NCI-H2196 treated with DMSO at 0.1 percent for 48 hours (cell line): Measurements from ENCODE around the gene HIP1R.
"Not testable (repeated sequence)": the region's sequence is repeated elsewhere in the genome, so short reads cannot be mapped to it uniquely, and the experiment has no call there.

Experiments used
- DNase-seq: peaks from one replicate; lab custom pipeline; 2025; ENCODE audit not compliant: unreplicated experiment; lab: John Stamatoyannopoulos, UW

The HIP1R gene

GRCh38 chr12:122892724-122893123 lies 57.5 kb downstream of the HIP1R start:
- not testable (repeated sequence) for DNase-seq

- no peak for DNase-seq
Observed at GRCh38 chr12:122893208-122894153, 58.2 kb downstream of the HIP1R start.

- DNase-seq: no peak
Observed at GRCh38 chr12:122894193-122895121, 59.2 kb downstream of the HIP1R start.

GRCh38 chr12:122895320-122895703 lies 60.1 kb downstream of the HIP1R start:
- no peak for DNase-seq

GRCh38 chr12:122895704-122896636 lies 60.7 kb downstream of the HIP1R start, which contains the start of gene VPS37B:
Gene VPS37B (minus strand): TSS chr12:122896124. CDS start chr12:122896062, 62 bp downstream.
- DNase-seq: peak; percentile 49

GRCh38 chr12:122896662-122897061 lies 61.4 kb downstream of the HIP1R start:
- no peak for DNase-seq

GRCh38 chr12:122899887-122900286 lies 64.6 kb downstream of the HIP1R start:
- DNase-seq: no peak

- no peak for DNase-seq
Observed at GRCh38 chr12:122902854-122903692, 67.8 kb downstream of the HIP1R start.

GRCh38 chr12:122903693-122904034 lies 68.4 kb downstream of the HIP1R start:
- no peak for DNase-seq

- not testable (repeated sequence) for DNase-seq
Observed at GRCh38 chr12:122905258-122905657, 70.0 kb downstream of the HIP1R start.

- DNase-seq: no peak
Observed at GRCh38 chr12:122908915-122909314, 73.7 kb downstream of the HIP1R start.

GRCh38 chr12:122909442-122910288 lies 74.4 kb downstream of the HIP1R start:
- no peak for DNase-seq
